ENCODE data around the gene HMGN1.
"Not testable (repeated sequence)": the region's sequence is repeated elsewhere in the genome, so short reads cannot be mapped to it uniquely, and the experiment has no call there.

The HMGN1 gene

DNA sequence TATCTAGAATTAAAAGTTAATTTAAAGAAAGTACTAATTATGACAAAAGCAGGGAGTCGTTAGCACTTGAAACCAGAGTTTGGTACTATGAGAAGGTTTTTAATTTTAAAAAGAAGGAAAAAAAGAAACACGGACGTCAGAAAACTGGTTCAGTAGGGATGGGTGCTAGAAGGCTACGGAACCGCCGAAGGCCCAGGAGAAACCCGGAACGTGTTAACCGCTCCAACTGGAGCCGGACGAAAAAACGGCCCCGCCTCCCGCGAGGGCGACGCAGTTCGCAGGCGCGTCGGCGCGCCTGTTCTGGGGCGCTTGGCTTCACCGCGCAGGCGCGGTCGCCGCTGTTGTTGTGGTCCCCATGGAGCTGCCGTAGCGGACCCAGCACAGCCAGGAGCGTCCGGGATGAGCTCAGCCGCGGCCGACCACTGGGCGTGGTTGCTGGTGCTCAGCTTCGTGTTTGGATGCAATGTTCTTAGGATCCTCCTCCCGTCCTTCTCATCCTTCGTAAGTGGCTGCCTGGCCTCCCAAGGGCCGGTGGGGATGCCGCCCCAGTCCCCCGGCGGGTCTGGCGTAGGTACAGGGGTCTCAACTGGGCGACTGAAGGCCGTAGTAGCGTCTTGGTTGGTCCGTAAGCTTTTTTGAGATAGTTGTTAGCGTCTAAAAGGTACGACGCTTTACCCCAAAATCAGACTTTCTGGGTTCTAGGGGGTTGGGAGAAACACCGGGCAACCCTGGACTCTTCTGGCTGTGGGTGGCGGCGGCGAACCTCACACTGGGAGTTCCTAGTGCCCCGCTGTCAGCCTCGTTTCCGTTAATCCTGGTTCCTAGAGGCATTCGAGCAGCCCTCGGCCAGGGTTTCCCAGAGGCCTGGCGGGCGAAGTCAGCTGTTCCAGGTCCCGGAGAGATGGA is 31.4 kb upstream of the HMGN1 start:
- peak; percentile 61 for DNase-seq (ENCODE audit: low read depth)
- H3K4me3 ChIP-seq (ENCODE audit: low read length), result peak overlapping the region; percentile 93
- TF ChIP-seq, protein P1, sequence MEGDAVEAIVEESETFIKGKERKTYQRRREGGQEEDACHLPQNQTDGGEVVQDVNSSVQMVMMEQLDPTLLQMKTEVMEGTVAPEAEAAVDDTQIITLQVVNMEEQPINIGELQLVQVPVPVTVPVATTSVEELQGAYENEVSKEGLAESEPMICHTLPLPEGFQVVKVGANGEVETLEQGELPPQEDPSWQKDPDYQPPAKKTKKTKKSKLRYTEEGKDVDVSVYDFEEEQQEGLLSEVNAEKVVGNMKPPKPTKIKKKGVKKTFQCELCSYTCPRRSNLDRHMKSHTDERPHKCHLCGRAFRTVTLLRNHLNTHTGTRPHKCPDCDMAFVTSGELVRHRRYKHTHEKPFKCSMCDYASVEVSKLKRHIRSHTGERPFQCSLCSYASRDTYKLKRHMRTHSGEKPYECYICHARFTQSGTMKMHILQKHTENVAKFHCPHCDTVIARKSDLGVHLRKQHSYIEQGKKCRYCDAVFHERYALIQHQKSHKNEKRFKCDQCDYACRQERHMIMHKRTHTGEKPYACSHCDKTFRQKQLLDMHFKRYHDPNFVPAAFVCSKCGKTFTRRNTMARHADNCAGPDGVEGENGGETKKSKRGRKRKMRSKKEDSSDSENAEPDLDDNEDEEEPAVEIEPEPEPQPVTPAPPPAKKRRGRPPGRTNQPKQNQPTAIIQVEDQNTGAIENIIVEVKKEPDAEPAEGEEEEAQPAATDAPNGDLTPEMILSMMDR (conservative IDR thresholded peaks at IDR 0.05; ENCODE audit: low read depth, low read length), result no peak

DNA sequence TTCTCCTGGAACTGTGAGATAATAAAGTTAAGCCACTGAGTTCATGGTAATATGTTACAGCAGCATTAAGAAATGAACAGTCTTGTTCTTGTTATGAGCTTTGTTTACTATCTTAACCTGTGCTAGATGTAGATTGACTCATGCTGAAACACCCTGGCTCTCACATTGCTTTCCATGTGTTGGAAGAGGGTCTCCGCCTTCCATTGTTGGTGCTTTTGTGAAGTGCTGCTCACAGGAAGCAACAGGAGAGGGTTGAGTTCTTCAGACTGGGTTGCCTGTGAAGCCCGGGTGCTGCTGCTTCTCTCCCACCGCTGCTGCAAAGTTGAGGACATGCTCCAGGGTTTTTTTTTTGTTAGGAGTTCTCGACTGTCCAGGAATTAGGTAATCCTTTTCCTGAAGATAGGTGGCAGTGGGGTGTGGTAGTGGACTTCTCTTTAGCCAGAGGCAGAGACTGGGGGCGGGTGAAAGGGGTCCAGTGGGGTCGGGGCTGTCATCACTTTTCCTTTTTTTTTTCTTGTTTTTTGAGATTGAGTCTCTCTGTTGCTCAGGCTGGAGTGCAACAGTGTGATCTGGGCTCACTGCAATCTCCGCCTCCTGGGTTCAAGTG is 28.7 kb upstream of the HMGN1 start:
- no peak for DNase-seq (ENCODE audit: low read depth)
- no peak overlapping the region for H3K4me3 ChIP-seq (ENCODE audit: low read length)
- TF ChIP-seq, protein P1 (conservative IDR thresholded peaks at IDR 0.05; ENCODE audit: low read depth, low read length), result no peak

- DNase-seq (ENCODE audit: low read depth), result no peak
- TF ChIP-seq, protein P1 (conservative IDR thresholded peaks at IDR 0.05; ENCODE audit: low read depth, low read length), result no peak
Observed at GRCh38 chr21:39375446-39375845, 26.6 kb upstream of the HMGN1 start.

DNA sequence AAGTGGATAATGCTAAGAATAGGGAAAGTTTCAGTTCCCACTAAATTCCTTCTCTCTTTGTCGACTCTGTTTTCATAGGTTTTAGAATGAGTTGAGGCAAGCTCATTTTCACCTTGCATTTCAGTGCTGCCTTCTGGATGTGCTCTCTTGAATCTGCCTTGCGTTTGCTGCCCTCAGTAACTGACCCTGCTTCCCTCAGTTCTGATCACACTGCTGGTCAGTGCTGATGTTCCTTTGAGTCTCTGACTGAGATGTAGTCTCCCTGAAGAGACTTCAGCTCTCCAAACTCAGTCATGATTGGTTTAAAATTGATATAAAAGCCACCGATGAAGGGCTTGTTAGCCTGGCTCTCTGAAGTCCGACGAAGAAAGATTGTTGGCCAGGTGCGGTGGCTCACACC is 25.2 kb upstream of the HMGN1 start:
- no peak overlapping the region for H3K4me3 ChIP-seq (ENCODE audit: low read length)
- DNase-seq (ENCODE audit: low read depth), result no peak
- TF ChIP-seq, protein P1 (conservative IDR thresholded peaks at IDR 0.05; ENCODE audit: low read depth, low read length), result no peak

More at GRCh38 chr21:39375446-39375845, 26.6 kb upstream of the HMGN1 start:
- H3K4me3 ChIP-seq (ENCODE audit: low read length), result no peak overlapping the region

- no peak for DNase-seq (ENCODE audit: low read depth)
- H3K4me3 ChIP-seq (ENCODE audit: low read length), result no peak overlapping the region
- TF ChIP-seq, protein P1 (conservative IDR thresholded peaks at IDR 0.05; ENCODE audit: low read depth, low read length), result peak; percentile 63
Observed at GRCh38 chr21:39373634-39374033, 24.7 kb upstream of the HMGN1 start.

- H3K4me3 ChIP-seq (ENCODE audit: low read length); DNase-seq (ENCODE audit: low read depth): not testable (repeated sequence)
Observed at GRCh38 chr21:39369896-39370288, 21.0 kb upstream of the HMGN1 start.

DNA sequence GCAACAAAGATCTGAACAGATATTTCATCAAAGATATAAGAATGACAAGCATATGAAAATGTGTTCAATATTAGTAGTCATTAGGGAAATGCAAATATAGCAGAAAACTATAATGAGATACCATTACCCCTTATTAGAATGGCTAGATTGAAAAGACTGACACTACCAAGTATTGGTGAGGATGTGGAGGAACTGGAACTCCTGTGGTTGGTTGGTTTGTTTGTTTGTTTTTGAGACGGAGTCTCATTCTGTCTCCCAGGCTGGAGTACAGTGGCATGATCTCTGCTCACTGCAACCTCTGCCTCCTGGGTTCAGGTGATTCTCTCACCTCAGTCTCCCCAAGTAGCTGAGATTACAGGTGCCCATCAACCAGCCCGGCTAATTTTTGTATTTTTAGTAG is 18.9 kb upstream of the HMGN1 start:
- DNase-seq (ENCODE audit: low read depth), result no peak
- no peak overlapping the region for H3K4me3 ChIP-seq (ENCODE audit: low read length)
- TF ChIP-seq, protein P1 (conservative IDR thresholded peaks at IDR 0.05; ENCODE audit: low read depth, low read length), result no peak
